D341Med (cell line): ENCODE measurements around the gene GOLGA8B.
A peak's percentile ranks its signal among the peaks of the same experiment; 100 is the strongest.
"Not testable (repeated sequence)": the region's sequence is repeated elsewhere in the genome, so short reads cannot be mapped to it uniquely, and the experiment has no call there.

ENCODE experiments used
- DNase-seq: peaks from one replicate; pipeline ENCODE4 v3.0.0; 2012; ENCODE audit warnings: low spot score

GOLGA8B gene

DNA sequence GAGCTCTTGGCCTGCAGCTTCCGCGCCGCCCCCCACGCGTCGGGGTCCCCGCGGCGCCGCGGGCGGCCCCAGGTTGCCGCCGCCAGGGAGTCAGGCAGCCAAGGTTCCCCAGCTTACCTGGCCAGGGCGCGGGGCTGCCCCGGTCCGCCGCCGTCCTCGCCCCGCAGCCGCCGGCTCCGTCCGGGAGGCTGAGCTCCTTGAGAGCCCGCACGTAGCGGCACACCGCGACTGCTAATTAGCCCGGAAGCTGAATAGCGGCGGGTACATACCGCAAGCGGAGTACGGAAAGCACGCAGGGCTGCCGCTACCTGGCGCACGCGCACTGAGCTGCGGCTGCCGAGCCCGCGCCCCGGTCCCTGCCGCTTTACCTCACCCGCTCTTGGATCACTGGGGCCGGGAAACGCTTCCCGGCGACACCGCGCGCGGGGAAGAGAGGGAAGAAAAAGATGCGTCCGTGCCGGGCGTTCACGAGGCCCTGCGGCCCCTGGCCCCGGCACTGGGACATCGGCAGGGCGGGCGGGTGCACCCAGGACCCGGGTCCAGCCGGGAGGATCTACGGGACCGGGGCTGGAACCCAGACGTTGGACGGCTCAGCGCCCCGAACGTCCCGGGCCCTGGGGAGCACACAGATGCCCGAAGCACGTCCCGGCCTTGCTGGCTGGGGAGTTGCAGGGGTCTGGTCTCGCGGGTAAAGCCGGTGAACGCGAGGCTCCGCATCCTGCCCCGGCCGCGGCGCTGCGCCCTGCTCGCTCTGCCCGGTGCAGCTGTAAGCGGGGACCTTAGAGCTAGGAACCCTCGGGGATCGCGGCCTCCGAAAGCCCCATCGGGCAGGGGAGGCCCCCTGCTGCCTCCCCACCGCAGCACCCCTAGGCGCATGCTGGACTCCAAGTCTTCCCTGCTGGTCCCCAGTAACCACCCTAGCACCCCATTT lies at the start of gene GOLGA8B:
Gene GOLGA8B, minus strand, starts transcription at position 253 of the 931 bp plus-strand sequence. CDS start 47,739 bp downstream, outside the sequence.
- DNase-seq: peak; percentile 93

DNA sequence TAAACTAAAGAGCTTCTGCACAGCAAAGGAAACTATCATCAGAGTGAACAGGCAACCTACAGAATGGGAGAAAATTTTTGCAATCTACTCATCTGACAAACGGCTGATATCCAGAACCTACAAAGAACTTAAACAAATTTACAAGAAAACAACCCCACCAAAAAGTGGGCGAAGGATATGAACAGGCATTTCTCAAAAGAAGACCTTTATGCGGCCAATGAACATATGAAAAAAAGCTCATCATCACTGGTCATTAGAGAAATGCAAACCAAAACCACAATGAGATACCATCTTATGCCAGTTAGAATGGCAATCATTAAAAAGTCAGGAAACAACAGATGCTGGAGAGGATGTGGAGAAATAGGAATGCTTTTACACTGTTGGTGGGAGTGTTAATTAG lies 49.7 kb upstream of the GOLGA8B start:
- not testable (repeated sequence) for DNase-seq

DNA sequence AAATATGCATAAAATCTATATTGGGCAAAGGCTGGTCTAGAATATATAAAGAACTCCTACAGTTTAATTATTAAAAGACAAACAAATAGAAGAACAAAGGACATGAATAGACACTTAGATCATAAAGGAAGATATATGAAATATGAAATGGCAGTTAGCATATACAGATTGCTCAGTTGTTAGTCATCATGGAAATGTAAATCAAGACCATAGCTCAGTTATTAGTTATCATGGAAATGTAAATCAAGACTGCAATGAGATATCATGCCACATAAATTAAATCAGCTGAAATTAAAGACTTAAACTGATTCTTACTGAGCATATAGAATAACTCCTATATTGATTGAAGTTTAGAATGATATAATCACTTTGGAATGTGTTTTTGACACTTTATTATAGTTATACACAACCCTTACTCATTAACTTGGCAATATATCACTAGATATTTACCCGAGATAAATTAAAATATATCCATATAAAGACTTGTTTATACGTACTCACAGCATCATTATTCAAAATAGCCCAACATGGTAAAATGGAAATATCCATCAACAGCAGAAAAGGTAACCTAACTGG lies 45.2 kb upstream of the GOLGA8B start:
- DNase-seq: no peak

GRCh38 chr15:34625007-34625406 lies 41.6 kb upstream of the GOLGA8B start:
- DNase-seq: no peak

DNA sequence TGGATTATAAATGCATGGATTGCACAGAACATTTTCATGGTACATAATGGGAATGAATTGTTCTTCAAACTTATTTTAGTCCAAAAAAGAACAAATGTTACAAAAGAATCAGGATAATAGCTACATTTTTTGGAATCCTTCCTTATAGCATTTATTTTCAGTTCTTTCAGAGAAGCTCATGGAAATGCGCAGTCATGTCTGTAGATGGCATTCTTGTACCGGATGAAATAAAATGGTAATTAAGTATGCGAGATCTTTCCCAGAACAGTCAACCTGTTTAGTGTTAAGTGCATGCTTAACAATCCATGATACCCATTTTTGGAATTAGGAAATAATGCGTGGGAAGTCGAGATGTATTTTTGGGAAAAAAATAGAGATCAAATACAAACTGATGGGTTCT lies 38.2 kb upstream of the GOLGA8B start:
- peak; percentile 17 for DNase-seq

GRCh38 chr15:34620814-34621213 lies 37.4 kb upstream of the GOLGA8B start:
- no peak for DNase-seq

DNA sequence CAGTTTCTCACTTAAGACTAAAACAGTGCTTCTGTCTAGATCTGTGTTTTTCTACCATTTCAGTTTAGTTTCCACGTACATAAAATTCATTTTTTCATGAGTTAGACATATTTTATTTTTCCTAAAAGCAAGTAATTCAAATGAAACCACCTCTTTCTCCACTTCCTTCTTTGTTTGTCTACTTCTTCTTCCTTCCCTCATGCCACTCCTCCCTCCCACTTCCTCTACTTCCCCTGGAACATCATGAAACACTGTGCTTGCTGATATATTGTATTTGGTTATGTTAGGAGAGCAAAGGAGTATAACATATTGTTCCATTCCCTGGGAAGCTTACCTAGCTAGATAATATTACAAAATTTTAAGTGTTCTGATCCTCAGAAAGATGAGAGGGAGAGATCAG lies 36.7 kb upstream of the GOLGA8B start:
- DNase-seq: no peak

DNA sequence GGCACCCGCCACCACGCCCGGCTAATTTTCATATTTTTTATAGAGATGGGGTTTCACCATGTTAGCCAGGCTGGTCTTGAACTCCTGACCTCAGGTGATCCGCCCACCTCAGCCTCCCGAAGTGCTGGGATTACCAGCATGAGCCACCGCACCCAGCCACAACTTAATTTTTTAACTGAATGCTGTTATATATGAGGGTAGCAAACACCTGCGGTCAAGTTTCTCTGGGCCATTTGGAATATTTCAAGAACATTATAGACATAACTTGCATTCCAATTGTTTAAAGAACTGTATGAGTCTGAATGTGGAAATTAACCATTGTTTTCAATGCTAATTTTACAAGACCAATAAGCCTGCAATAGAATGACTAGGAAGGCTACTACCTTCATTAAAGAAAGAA lies 35.7 kb upstream of the GOLGA8B start:
- DNase-seq: no peak

GRCh38 chr15:34618073-34618472 lies 34.6 kb upstream of the GOLGA8B start:
- DNase-seq: no peak

GRCh38 chr15:34616613-34617012 lies 33.2 kb upstream of the GOLGA8B start:
- DNase-seq: peak; percentile 30

DNA sequence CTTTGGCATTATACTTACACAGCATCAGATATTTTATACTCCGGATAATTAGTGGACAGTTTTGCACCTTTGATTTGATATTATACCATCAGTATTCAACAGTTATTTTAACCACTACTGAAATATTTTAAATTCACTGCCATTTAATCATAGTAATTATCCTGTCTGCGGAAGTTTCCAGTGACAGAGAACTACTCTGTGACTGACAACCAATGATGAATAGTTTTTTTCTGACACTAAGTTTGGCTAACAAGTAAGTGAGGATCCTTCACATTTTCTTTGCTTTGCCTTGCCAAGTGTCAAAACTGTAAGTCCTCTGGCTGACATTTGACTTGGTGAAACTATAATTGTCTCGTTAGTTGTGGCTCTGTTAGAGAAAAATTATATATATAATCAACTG lies 30.5 kb upstream of the GOLGA8B start:
- DNase-seq: no peak

GRCh38 chr15:34613301-34613700 lies 29.9 kb upstream of the GOLGA8B start:
- DNase-seq: no peak

DNA sequence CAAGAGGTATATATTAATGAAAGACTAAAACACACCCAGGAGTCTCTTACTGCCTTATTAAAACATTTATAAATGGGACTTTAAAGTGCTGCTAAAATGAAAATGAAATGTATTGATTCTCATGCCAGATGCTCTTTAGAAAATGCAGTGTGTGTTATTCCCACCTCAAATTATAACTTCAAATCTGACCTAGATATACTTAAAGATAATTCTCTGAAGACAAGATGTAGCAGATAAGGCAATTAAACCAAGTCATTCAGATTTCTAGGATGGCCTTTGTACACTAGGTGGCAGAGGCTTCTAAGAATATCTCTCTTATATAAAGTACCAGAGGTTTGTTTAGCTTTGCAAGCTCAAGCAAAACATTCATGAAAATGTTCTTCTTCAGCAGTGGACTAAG lies 26.9 kb upstream of the GOLGA8B start:
- peak; percentile 30 for DNase-seq

GRCh38 chr15:34609102-34610057 lies 25.9 kb upstream of the GOLGA8B start:
- no peak for DNase-seq

- no peak for DNase-seq
Measured at GRCh38 chr15:34608517-34608916, 25.1 kb upstream of the GOLGA8B start.

GRCh38 chr15:34607832-34608231 lies 24.4 kb upstream of the GOLGA8B start:
- no peak for DNase-seq

GRCh38 chr15:34606545-34606944 lies 23.1 kb upstream of the GOLGA8B start:
- no peak for DNase-seq

- DNase-seq: no peak
Measured at GRCh38 chr15:34606131-34606530, 22.7 kb upstream of the GOLGA8B start.

DNA sequence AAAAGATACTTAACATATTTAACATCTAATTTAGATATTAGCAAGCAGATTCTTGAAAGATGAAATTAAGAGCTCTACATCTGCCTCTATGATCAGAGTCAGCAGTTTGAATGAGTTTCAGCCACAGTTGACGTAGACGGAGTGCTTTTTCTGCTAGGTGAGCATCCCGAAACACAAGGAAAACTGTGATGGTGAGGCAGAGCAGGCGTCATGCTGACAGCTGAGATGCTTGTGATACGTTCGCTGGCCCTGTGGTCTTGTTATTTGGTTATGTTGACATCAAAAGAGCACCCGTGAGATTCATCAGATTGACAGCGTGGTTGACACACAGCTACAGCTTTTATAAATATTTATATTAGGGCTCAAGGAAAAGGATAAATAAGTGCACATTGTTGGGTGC lies 19.6 kb upstream of the GOLGA8B start:
- DNase-seq: no peak

DNA sequence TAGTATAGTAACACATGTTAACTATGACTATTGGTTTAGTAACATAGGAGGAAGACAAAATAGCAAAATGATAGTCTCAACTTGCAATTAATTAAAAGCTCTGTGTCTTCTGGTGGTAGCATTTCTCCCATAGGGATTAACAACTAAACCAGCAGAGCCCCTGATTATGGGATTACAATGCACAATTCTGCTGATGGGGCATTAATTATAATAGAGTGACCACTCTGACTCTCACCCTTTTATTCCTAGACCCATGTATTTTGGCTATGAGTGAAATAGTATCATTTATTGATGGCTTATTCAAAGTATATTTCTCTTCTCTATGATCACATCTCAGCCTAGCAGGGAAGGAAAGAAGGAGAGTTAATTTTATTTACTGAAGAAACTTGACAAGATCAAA lies 17.5 kb upstream of the GOLGA8B start:
- peak; percentile 33 for DNase-seq

GRCh38 chr15:34598799-34599585 lies 15.5 kb upstream of the GOLGA8B start:
- no peak for DNase-seq

GRCh38 chr15:34597316-34597715 lies 13.9 kb upstream of the GOLGA8B start:
- DNase-seq: no peak
